HEK293 (cell line): ENCODE results near the gene TFRC.
A peak's percentile ranks its signal among the peaks of the same experiment; 100 is the strongest.

Experiments
- GLIS1 ChIP-seq: fragments of 450-650 bp; formaldehyde crosslinking; IDR thresholded peaks from 2 replicates; pipeline ENCODE4 v1.5.1; 2016; ENCODE audit warnings: missing biosample characterization, missing genetic modification characterization
- HIC1 ChIP-seq: fragments of 450-650 bp; formaldehyde crosslinking; IDR thresholded peaks from 2 replicates; pipeline ENCODE4 v1.5.1; 2016; ENCODE audit warnings: missing biosample characterization, missing genetic modification characterization
- PRDM2 ChIP-seq: fragments of 450-650 bp; formaldehyde crosslinking; IDR thresholded peaks from 2 replicates; pipeline ENCODE4 v1.5.1; 2016; ENCODE audit warnings: missing biosample characterization, missing genetic modification characterization, borderline replicate concordance
- REPIN1 ChIP-seq: fragments of 450-650 bp; formaldehyde crosslinking; IDR thresholded peaks from 2 replicates; pipeline ENCODE4 v1.5.1; 2017; ENCODE audit warnings: missing biosample characterization, missing genetic modification characterization, low read depth
- SP3 ChIP-seq: fragments of 450-650 bp; formaldehyde crosslinking; IDR thresholded peaks from 2 replicates; pipeline ENCODE4 v1.5.1; 2016; ENCODE audit warnings: missing biosample characterization, missing genetic modification characterization
- SP7 ChIP-seq: fragments of 450-650 bp; formaldehyde crosslinking; IDR thresholded peaks from 2 replicates; pipeline ENCODE4 v1.5.1; 2016; ENCODE audit warnings: missing biosample characterization, missing genetic modification characterization
- TCF7L2 ChIP-seq: IDR thresholded peaks from 2 replicates; pipeline ENCODE4 v1.6.1; 2011; ENCODE audit warnings: low read depth, mild to moderate bottlenecking, inconsistent platforms, low read length, moderate library complexity, borderline replicate concordance
- ZBTB6 ChIP-seq: fragments of 450-650 bp; formaldehyde crosslinking; IDR thresholded peaks from 2 replicates; pipeline ENCODE4 v1.5.1; 2017; ENCODE audit warnings: missing biosample characterization, missing genetic modification characterization
- ZBTB8A ChIP-seq: fragments of 450-650 bp; formaldehyde crosslinking; IDR thresholded peaks from 2 replicates; pipeline ENCODE4 v1.5.1; 2016; ENCODE audit warnings: missing biosample characterization, missing genetic modification characterization
- ZEB2 ChIP-seq: fragments of 450-650 bp; formaldehyde crosslinking; IDR thresholded peaks from 2 replicates; pipeline ENCODE4 v1.5.1; 2016; ENCODE audit warnings: missing biosample characterization, missing genetic modification characterization
- ZFHX2 ChIP-seq: fragments of 450-650 bp; formaldehyde crosslinking; conservative IDR thresholded peaks from 2 replicates; pipeline ENCODE4 v1.5.1; 2016; ENCODE audit warnings: missing biosample characterization, missing genetic modification characterization
- ZFP69B ChIP-seq: fragments of 450-650 bp; formaldehyde crosslinking; IDR thresholded peaks from 2 replicates; pipeline ENCODE4 v1.5.1; 2016; ENCODE audit warnings: missing biosample characterization, missing genetic modification characterization
- ZNF16 ChIP-seq: fragments of 450-650 bp; formaldehyde crosslinking; IDR thresholded peaks from 2 replicates; pipeline ENCODE4 v1.5.1; 2016; ENCODE audit warnings: low read depth, missing biosample characterization, missing genetic modification characterization
- ZNF2 ChIP-seq: fragments of 450-650 bp; formaldehyde crosslinking; IDR thresholded peaks from 2 replicates; pipeline ENCODE4 v1.5.1; 2016; ENCODE audit warnings: missing biosample characterization, missing genetic modification characterization
- ZNF280C ChIP-seq: fragments of 450-650 bp; formaldehyde crosslinking; IDR thresholded peaks from 2 replicates; pipeline ENCODE4 v1.5.1; 2016; ENCODE audit warnings: missing biosample characterization, missing genetic modification characterization
- ZNF311 ChIP-seq: fragments of 450-650 bp; formaldehyde crosslinking; IDR thresholded peaks from 2 replicates; pipeline ENCODE4 v1.5.1; 2017; ENCODE audit warnings: missing biosample characterization, missing genetic modification characterization, borderline replicate concordance
- ZNF335 ChIP-seq: fragments of 450-650 bp; formaldehyde crosslinking; conservative IDR thresholded peaks from 2 replicates; pipeline ENCODE4 v1.5.1; 2016; ENCODE audit warnings: missing biosample characterization, missing genetic modification characterization
- ZNF350 ChIP-seq: fragments of 450-650 bp; formaldehyde crosslinking; IDR thresholded peaks from 2 replicates; pipeline ENCODE4 v1.5.0; 2017; ENCODE audit warnings: missing biosample characterization, mild to moderate bottlenecking, missing genetic modification characterization
- ZNF585B ChIP-seq: fragments of 450-650 bp; formaldehyde crosslinking; IDR thresholded peaks from 2 replicates; pipeline ENCODE4 v1.5.1; 2016; ENCODE audit warnings: missing biosample characterization, missing genetic modification characterization
- ZNF830 ChIP-seq: fragments of 450-650 bp; IDR thresholded peaks from 2 replicates; pipeline ENCODE4 v1.5.0; 2018; ENCODE audit warnings: missing biosample characterization, missing genetic modification characterization, low read depth, mild to moderate bottlenecking, moderate library complexity
- ZSCAN23 ChIP-seq: fragments of 450-650 bp; formaldehyde crosslinking; IDR thresholded peaks from 2 replicates; pipeline ENCODE4 v1.5.1; 2016; ENCODE audit warnings: missing biosample characterization, missing genetic modification characterization
- TF ChIP-seq, protein P1 (sequence below): fragments of 450-650 bp; formaldehyde crosslinking; IDR thresholded peaks from 2 replicates; pipeline ENCODE4 v1.5.1; 2016; ENCODE audit warnings: missing biosample characterization, missing genetic modification characterization
- TF ChIP-seq, protein P2 (sequence below): fragments of 450-650 bp; formaldehyde crosslinking; IDR thresholded peaks from 2 replicates; pipeline ENCODE4 v1.5.1; 2016; ENCODE audit warnings: missing biosample characterization, missing genetic modification characterization

TFRC gene

DNA sequence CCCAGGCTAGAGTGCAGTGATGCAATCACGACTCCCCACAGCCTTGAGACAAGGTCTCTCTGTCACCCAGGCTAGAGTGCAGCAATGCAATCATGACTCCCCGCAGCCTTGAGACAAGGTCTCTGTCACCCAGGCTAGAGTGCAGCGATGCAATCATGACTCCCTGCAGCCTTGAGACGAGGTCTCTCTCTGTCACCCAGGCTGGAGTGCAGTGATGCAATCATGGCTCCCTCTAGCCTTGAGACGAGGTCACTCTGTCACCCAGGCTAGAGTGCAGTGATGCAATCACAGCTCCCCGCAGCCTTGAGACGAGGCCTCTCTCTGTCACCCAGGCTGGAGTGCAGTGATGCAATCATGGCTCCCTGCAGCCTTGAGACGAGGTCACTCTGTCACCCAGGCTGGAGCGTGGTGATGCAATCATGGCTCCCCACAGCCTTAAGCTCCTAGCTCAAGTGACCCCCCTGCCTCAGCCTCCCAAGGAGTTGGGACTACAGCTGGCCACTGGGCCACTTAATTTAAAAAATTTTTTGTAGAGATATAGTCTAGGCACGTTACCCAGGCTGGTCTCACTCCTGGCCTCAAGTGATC lies 26.1 kb downstream of the TFRC start (continued):
- no peak for TF ChIP-seq ZNF280C (tag by site-specific recombination)
- TF ChIP-seq ZNF311, result no peak
- TF ChIP-seq ZSCAN23 (tag by site-specific recombination), result no peak
- TF ChIP-seq SP3 (tag by site-specific recombination), result no peak
- TF ChIP-seq TCF7L2, result no peak
- TF ChIP-seq ZNF335 (tag by site-specific recombination), result no peak
- 0 out of 2 replicates have a peak, but pooled peaks have one; percentile 32 for TF ChIP-seq SP7 (tag by site-specific recombination)
- peak; percentile 91 for TF ChIP-seq ZFP69B (tag by site-specific recombination)
- TF ChIP-seq ZEB2 (tag by site-specific recombination), result peak; percentile 90
- TF ChIP-seq, protein P1, sequence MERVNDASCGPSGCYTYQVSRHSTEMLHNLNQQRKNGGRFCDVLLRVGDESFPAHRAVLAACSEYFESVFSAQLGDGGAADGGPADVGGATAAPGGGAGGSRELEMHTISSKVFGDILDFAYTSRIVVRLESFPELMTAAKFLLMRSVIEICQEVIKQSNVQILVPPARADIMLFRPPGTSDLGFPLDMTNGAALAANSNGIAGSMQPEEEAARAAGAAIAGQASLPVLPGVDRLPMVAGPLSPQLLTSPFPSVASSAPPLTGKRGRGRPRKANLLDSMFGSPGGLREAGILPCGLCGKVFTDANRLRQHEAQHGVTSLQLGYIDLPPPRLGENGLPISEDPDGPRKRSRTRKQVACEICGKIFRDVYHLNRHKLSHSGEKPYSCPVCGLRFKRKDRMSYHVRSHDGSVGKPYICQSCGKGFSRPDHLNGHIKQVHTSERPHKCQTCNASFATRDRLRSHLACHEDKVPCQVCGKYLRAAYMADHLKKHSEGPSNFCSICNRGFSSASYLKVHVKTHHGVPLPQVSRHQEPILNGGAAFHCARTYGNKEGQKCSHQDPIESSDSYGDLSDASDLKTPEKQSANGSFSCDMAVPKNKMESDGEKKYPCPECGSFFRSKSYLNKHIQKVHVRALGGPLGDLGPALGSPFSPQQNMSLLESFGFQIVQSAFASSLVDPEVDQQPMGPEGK (tag by site-specific recombination), result peak; percentile 42
- no peak for TF ChIP-seq ZNF16 (tag by site-specific recombination)
- TF ChIP-seq ZBTB8A (tag by site-specific recombination), result no peak
- peak; percentile 90 for TF ChIP-seq GLIS1 (tag by site-specific recombination)
- TF ChIP-seq ZNF585B (tag by site-specific recombination), result no peak
- peak; percentile 81; the same call in 1 of the 2 replicates for TF ChIP-seq ZBTB6 (tag by site-specific recombination)
- TF ChIP-seq HIC1, result peak; percentile 25; the same call in 1 of the 2 replicates
- TF ChIP-seq ZNF350 (tag by site-specific recombination), result no peak
- TF ChIP-seq ZNF830, result no peak
- TF ChIP-seq, protein P2, sequence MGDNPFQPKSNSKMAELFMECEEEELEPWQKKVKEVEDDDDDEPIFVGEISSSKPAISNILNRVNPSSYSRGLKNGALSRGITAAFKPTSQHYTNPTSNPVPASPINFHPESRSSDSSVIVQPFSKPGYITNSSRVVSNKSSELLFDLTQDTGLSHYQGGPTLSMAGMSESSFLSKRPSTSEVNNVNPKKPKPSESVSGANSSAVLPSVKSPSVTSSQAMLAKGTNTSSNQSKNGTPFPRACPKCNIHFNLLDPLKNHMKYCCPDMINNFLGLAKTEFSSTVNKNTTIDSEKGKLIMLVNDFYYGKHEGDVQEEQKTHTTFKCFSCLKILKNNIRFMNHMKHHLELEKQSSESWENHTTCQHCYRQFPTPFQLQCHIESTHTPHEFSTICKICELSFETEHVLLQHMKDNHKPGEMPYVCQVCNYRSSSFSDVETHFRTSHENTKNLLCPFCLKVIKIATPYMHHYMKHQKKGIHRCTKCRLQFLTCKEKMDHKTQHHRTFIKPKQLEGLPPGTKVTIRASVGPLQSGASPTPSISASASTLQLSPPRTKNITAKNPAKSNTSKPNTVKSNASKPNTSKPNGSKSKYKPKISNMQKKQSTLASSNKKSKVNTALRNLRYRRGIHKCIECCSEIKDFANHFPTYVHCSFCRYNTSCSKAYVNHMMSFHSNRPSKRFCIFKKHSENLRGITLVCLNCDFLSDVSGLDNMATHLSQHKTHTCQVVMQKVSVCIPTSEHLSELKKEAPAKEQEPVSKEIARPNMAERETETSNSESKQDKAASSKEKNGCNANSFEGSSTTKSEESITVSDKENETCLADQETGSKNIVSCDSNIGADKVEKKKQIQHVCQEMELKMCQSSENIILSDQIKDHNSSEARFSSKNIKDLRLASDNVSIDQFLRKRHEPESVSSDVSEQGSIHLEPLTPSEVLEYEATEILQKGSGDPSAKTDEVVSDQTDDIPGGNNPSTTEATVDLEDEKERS (tag by site-specific recombination), result 0 out of 2 replicates have a peak, but pooled peaks have one; percentile 57
- TF ChIP-seq ZFHX2 (tag by site-specific recombination), result no peak
- TF ChIP-seq REPIN1 (tag by site-specific recombination), result no peak
- TF ChIP-seq ZNF2 (tag by site-specific recombination), result no peak
- no peak for TF ChIP-seq PRDM2
